NT2/D1 (cell line): ENCODE data around the gene LPIN1.

Experiments used
- SUZ12 ChIP-seq: IDR thresholded peaks from 2 replicates; pipeline ENCODE4 v1.6.1; 2011; ENCODE audit not compliant: insufficient read length, insufficient read depth; ENCODE audit errors: extremely low read depth
- YY1 ChIP-seq: IDR thresholded peaks from 2 replicates; pipeline ENCODE4 v1.6.1; 2011; ENCODE audit not compliant: insufficient read length, insufficient read depth

- TF ChIP-seq YY1, result no peak
- TF ChIP-seq SUZ12, result no peak
Measured at GRCh38 chr2:11740723-11741122, 5.7 kb upstream of the LPIN1 start.
